HepG2 (cell line): Measurements from ENCODE around the gene ICAM3. TPM values are rescaled to one million over a fixed set of nuclear protein-coding genes. Genes with fewer than 3 reads are reported as not detected.

Experiments
- ATAC-seq: fragments of 200-7000 bp; cut with Tn5 transposase; 3 replicates; pipeline ENCODE4 v1.9.1; 2020; ENCODE audit warnings: mild to moderate bottlenecking, moderate library complexity
- BruUV-seq: library from RNA; stranded (reverse); fragments of 400-500 nt; replicated peaks from 2 replicates; lab custom pipeline; 2021; lab: Mats Ljungman, UMichigan
- CTCF ChIA-PET: fragments of 300-600 bp; formaldehyde crosslinking; extraction: SDS; loops from one replicate; lab custom pipeline; 2021; ENCODE audit warnings: low total read pairs, inconsistent platforms, low intra/inter-chr PET ratio; lab: Yijun Ruan, JAX
- POLR2A ChIA-PET: fragments of 350-600 bp; sonication (Branson Sonifier 250); formaldehyde crosslinking; loops from one replicate; lab custom pipeline; 2020; ENCODE audit warnings: antibody characterized with exemption, inconsistent platforms; lab: Yijun Ruan, JAX
- DNase-seq: peaks from one replicate; pipeline ENCODE4 v3.0.0-alpha.2; 2015; ENCODE audit warnings: low spot score
- FAIRE-seq: peaks from 3 replicates; lab custom pipeline; 2011; peaks lifted over from hg19 to GRCh38; lab: Jason Lieb, UNC
- H2AFZ ChIP-seq: one replicate; pipeline ENCODE4 v1.6.1; 2011; ENCODE audit warnings: low read length, inconsistent platforms
- H3K27ac ChIP-seq: fragments of 300-600 bp; 3 replicates; pipeline ENCODE4 v1.8.0; 2011; ENCODE audit warnings: mixed run types, mild to moderate bottlenecking, mixed read lengths, low read length, inconsistent platforms; ENCODE audit not compliant: insufficient read depth; ENCODE audit errors: extremely low read length
- H3K27me3 ChIP-seq, 2 experiments: fragments of 200-600 bp in 1 of 2; 2 replicates in 1 of 2; 3 replicates in 1 of 2; pipeline versions ENCODE4 v1.6.0 to v1.8.0; 2011; ENCODE audit warnings: low read length in 2 of 2, mild to moderate bottlenecking in 2 of 2, moderate library complexity in 2 of 2, inconsistent platforms in 1 of 2; ENCODE audit not compliant: insufficient read depth in 2 of 2, control insufficient read depth in 1 of 2
- H3K36me3 ChIP-seq, 2 experiments: fragments of 200-600 bp in 1 of 2; replicated peaks in 1 of 2; 2 replicates in 1 of 2; 3 replicates in 1 of 2; pipeline versions ENCODE4 v1.5.1 to v1.8.0; 2011; ENCODE audit warnings: low read length in 2 of 2, inconsistent platforms in 1 of 2; ENCODE audit not compliant: insufficient read depth in 2 of 2, control insufficient read depth in 1 of 2
- H3K4me1 ChIP-seq: 2 replicates; pipeline ENCODE4 v1.5.1; 2012; ENCODE audit warnings: low read length, inconsistent platforms; ENCODE audit not compliant: insufficient read depth
- H3K4me2 ChIP-seq: 2 replicates; pipeline ENCODE4 v1.6.0; 2011; ENCODE audit warnings: low read depth, low read length, inconsistent platforms
- H3K4me3 ChIP-seq, 3 experiments: fragments of 200-600 bp in 1 of 3; sonication (generic), shearing (Covaris generic) in 1 of 3; replicated peaks in 1 of 3; 2 replicates each; pipeline ENCODE4 v1.5.1; 2011 to 2016; ENCODE audit warnings: low read length in 3 of 3, inconsistent platforms in 2 of 3, low read depth in 2 of 3, mild to moderate bottlenecking in 2 of 3, control low read depth in 1 of 3, mixed read lengths in 1 of 3; ENCODE audit not compliant: insufficient read depth in 1 of 3
- H3K79me2 ChIP-seq: one replicate; pipeline ENCODE4 v1.6.1; 2011; ENCODE audit warnings: low read length, inconsistent platforms; ENCODE audit not compliant: insufficient read depth
- H3K9ac ChIP-seq: 2 replicates; pipeline ENCODE4 v1.6.0; 2011; ENCODE audit warnings: mild to moderate bottlenecking, low read depth, low read length, inconsistent platforms; ENCODE audit not compliant: insufficient read depth
- H3K9me3 ChIP-seq: 2 replicates; pipeline ENCODE4 v1.5.1; 2012; ENCODE audit warnings: mild to moderate bottlenecking, low read length
- H4K20me1 ChIP-seq: 2 replicates; pipeline ENCODE4 v1.6.0; 2011; ENCODE audit warnings: inconsistent platforms, mild to moderate bottlenecking, low read length, moderate library complexity; ENCODE audit not compliant: insufficient read depth
- EEA1 ChIP-seq: sonication (generic); formaldehyde crosslinking; IDR thresholded peaks from 2 replicates; pipeline ENCODE4 v1.5.1; 2020; ENCODE audit warnings: mild to moderate bottlenecking, missing genetic modification reagents, borderline replicate concordance
- JUNB ChIP-seq: sonication (generic); formaldehyde crosslinking; IDR thresholded peaks from 2 replicates; pipeline ENCODE4 v1.8.0; 2022; ENCODE audit warnings: missing genetic modification reagents, mild to moderate bottlenecking, borderline replicate concordance
- KDM6A ChIP-seq: IDR thresholded peaks from 2 replicates; pipeline ENCODE4 v1.6.1; 2016; ENCODE audit warnings: low read depth
- MAZ ChIP-seq, 2 experiments: sonication (generic) in 1 of 2; formaldehyde crosslinking in 1 of 2; IDR thresholded peaks; 2 replicates each; pipeline versions ENCODE4 v1.5.0 to v1.6.1; 2012 to 2020; ENCODE audit warnings: low read depth in 2 of 2, mild to moderate bottlenecking in 2 of 2, borderline replicate concordance in 1 of 2, improper control_type of control experiment in 1 of 2, low read length in 1 of 2, missing genetic modification reagents in 1 of 2, moderate library complexity in 1 of 2
- MED8 ChIP-seq: sonication (generic); formaldehyde crosslinking; IDR thresholded peaks from 2 replicates; pipeline ENCODE4 v1.8.1; 2023; ENCODE audit warnings: mild to moderate bottlenecking, missing genetic modification reagents; ENCODE audit not compliant: insufficient replicate concordance
- SIX1 ChIP-seq: sonication (generic); formaldehyde crosslinking; IDR thresholded peaks from 2 replicates; pipeline ENCODE4 v1.4.0; 2020; ENCODE audit warnings: missing genetic modification reagents, borderline replicate concordance
- ZC3H13 ChIP-seq: sonication (generic); formaldehyde crosslinking; IDR thresholded peaks from 2 replicates; pipeline ENCODE4 v1.8.1; 2023; ENCODE audit warnings: mild to moderate bottlenecking, missing genetic modification reagents, moderate library complexity
- ZFP36L2 ChIP-seq: sonication (generic); formaldehyde crosslinking; IDR thresholded peaks from 2 replicates; pipeline ENCODE4 v1.4.0; 2020; ENCODE audit warnings: missing genetic modification reagents
- ZFP90 ChIP-seq: sonication (generic); formaldehyde crosslinking; IDR thresholded peaks from 2 replicates; pipeline ENCODE4 v1.8.0; 2022; ENCODE audit warnings: missing genetic modification reagents, mild to moderate bottlenecking, inconsistent platforms, borderline replicate concordance
- WGBS: methylation state at CpG from one replicate; pipeline ENCODE4 v1.1.6; 2017; ENCODE audit warnings: low lambda C conversion rate; 5-methylcytosine and 5-hydroxymethylcytosine counted together
- in situ Hi-C: cut with HindIII; loops from 2 replicates; pipeline ENCODE4 v1.10.0; 2017; ENCODE audit warnings: low pct_unique_long_range_greater_than_20kb; ENCODE audit not compliant: extremely low pct_ligation_motif_present
- intact Hi-C: fragments of 100-400 bp; cut with micrococcal nuclease; formaldehyde crosslinking; loops from one replicate; pipeline ENCODE4 v1.10.0; 2022; ENCODE audit not compliant: unreplicated experiment
- polyA plus RNA-seq, 8 experiments: library from polyadenylated mRNA; depleted of rRNA in 3 of 8; stranded (reverse) in 7 of 8; unstranded in 1 of 8; fragments of >200 nt; fragmentation: Illumina TruSeq in 4 of 8; extraction: Trizol in 4 of 8; gene quantifications; 2 replicates each; pipeline versions ENCODE4 v1.2.1 to v1.2.3, GENCODE V29; 2011 to 2016; ENCODE audit warnings: low read depth in 4 of 8, missing spikeins in 1 of 8, mixed read lengths in 1 of 8; ENCODE audit not compliant: insufficient read depth in 1 of 8
- total RNA-seq, 5 experiments: library from RNA; depleted of rRNA; stranded (reverse); fragments of >200 nt; fragmentation: Illumina TruSeq; extraction: Trizol; gene quantifications; 2 replicates each; pipeline ENCODE4 v1.2.3, GENCODE V29; 2016; ENCODE audit warnings: low read depth in 1 of 5
- TF ChIP-seq, protein P1 (sequence below): sonication (generic); formaldehyde crosslinking; IDR thresholded peaks from 2 replicates; pipeline ENCODE4 v1.8.0; 2022; ENCODE audit warnings: mild to moderate bottlenecking, missing genetic modification reagents
- TF ChIP-seq, protein P2 (sequence below), 2 experiments: fragments of 450-650 bp in 1 of 2; sonication (generic) in 1 of 2; formaldehyde crosslinking; IDR thresholded peaks; 2 replicates each; pipeline versions ENCODE4 v1.5.0 to v1.8.0; 2020 to 2022; ENCODE audit warnings: mild to moderate bottlenecking in 1 of 2, missing genetic modification reagents in 1 of 2
- TF ChIP-seq, protein P3 (sequence below): IDR thresholded peaks from 2 replicates; pipeline ENCODE4 v1.6.1; 2016
- TF ChIP-seq, protein P4 (sequence below): IDR thresholded peaks from 2 replicates; pipeline ENCODE4 v1.6.1; 2016; ENCODE audit warnings: low read depth, borderline replicate concordance
- TF ChIP-seq, protein P5 (sequence below): sonication (generic); formaldehyde crosslinking; IDR thresholded peaks from 2 replicates; pipeline ENCODE4 v1.4.0; 2020; ENCODE audit warnings: missing genetic modification reagents, borderline replicate concordance

Gene ICAM3
- total and polyA plus RNA-seq, 2 of the 13 experiments (the other 11 are each of a cell fraction or from before 2014, with no cell fraction given), result 14.1 to 21.0 TPM

DNA sequence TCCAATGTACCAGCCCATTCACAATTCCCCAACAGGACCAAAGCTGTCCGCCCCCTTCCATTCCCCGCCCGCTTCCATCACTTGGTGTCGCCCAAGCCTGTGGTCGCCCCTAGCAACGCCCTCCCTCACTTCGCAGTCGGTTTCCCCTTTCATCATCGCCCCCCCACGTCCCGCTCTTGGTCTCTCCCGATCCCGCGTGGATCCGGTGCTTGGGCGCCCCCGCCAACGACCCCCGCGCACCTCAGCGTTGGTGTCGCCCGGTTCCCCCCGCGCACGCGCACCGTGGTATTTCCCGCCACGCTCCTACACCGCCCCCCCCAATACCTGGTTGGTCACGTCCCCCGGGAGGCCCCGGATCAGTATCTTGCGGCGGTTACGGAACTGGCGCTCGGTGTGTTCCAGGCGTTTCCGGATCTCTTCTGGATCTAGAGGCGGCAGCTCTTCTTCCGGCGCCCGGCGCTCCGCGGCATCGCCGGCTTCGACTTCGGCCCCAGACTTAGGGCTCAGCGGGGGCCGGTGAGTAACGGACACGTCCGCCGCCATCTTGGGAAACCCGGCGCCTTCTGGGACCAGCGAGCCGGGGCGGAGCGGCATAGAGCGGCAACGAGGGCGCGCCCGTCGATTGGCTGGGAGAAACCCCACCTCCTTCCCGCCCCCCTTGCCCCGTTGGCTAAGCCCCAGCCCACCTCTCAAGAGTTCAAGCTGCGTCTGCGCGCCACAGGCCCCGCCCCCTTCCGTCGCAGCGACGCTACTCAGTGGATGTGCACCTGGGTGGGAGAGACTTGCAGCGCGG is 6.3 kb downstream of the ICAM3 start, which contains the start of gene RAVER1:
Gene RAVER1, minus strand, starts transcription at position 565 of the 793 bp plus-strand sequence. Its CDS starts 22 bp downstream, at position 543.
- H3K36me3 ChIP-seq, result peaks cover 18 to 28% of the 10 kb centered on the region in 2 experiments
- peak; percentile 54 for FAIRE-seq
- H4K20me1 ChIP-seq, result peaks cover 12% of the 10 kb centered on the region; the same call in 1 of the 2 replicates
- H3K79me2 ChIP-seq, result peaks cover 37% of the 10 kb centered on the region
- peak within 1 kb of the TSS; percentile 98 for H3K4me2 ChIP-seq
- H3K27ac ChIP-seq, result peak within 1 kb of the TSS; percentile 95
- no peaks in the 10 kb centered on the region; a peak in 1 of 5 replicates for H3K27me3 ChIP-seq
- DNase-seq, result peak; percentile 91
- in situ Hi-C loops (no loop called here), intact Hi-C loops (loop anchor here (2.0 kb wide), 1 partner anchor 40 kb away; no protein-coding TSS in a partner anchor)
- ChIA-PET CTCF (no interaction called here), POLR2A (interaction anchor here (0.5 to 6.9 kb wide), 19 partner anchors 9 to 388 kb away, joined by 3 to 79 read pairs (median 5); partner anchors contain the start of genes CDC37, FDX2, ICAM1 and ICAM4)
- WGBS, result under 1% methylated on average over 47 of the region's 82 CpGs
- BruUV-seq, result no TSS peak
- peak; percentile 70 for ATAC-seq
- H2AFZ ChIP-seq, result no peak within 1 kb of the TSS
- H3K4me3 ChIP-seq, result peak within 1 kb of the TSS; percentile 77 to 89 (median 86)
- H3K9ac ChIP-seq, result peak within 1 kb of the TSS; percentile 96
- H3K4me1 ChIP-seq, result peaks cover 37% of the 10 kb centered on the region
- H3K9me3 ChIP-seq, result no peaks in the 10 kb centered on the region
- TF ChIP-seq MED8 (CRISPR knock-in tag) (peak; percentile 63), JUNB (no peak), ZC3H13 (CRISPR knock-in tag) (peak; percentile 74; the same call in 1 of the 2 replicates), SIX1 (no peak), KDM6A (CRISPR knock-in tag) (no peak; the same call in 1 of the 2 replicates), ZFP36L2 (no peak), ZFP90 (CRISPR knock-in tag) (0 out of 2 replicates have a peak, but pooled peaks have one; percentile 38), MAZ (IDR thresholded peaks at IDR 0.05; ENCODE audit: borderline replicate concordance, low read depth, low read length) (peak; percentile 59; the same call in 1 of the 2 replicates), MAZ (CRISPR knock-in tag; IDR thresholded peaks at IDR 0.05; ENCODE audit: low read depth) (peak; percentile 73), EEA1 (CRISPR knock-in tag) (no peak)
- TF ChIP-seq, protein P1, sequence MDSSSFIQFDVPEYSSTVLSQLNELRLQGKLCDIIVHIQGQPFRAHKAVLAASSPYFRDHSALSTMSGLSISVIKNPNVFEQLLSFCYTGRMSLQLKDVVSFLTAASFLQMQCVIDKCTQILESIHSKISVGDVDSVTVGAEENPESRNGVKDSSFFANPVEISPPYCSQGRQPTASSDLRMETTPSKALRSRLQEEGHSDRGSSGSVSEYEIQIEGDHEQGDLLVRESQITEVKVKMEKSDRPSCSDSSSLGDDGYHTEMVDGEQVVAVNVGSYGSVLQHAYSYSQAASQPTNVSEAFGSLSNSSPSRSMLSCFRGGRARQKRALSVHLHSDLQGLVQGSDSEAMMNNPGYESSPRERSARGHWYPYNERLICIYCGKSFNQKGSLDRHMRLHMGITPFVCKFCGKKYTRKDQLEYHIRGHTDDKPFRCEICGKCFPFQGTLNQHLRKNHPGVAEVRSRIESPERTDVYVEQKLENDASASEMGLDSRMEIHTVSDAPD (CRISPR knock-in tag), result no peak
- TF ChIP-seq, protein P2, sequence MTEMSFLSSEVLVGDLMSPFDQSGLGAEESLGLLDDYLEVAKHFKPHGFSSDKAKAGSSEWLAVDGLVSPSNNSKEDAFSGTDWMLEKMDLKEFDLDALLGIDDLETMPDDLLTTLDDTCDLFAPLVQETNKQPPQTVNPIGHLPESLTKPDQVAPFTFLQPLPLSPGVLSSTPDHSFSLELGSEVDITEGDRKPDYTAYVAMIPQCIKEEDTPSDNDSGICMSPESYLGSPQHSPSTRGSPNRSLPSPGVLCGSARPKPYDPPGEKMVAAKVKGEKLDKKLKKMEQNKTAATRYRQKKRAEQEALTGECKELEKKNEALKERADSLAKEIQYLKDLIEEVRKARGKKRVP (CRISPR knock-in tag; IDR thresholded peaks at IDR 0.05), result peak in 1 of 2 experiments; percentile 28; a peak in 1 of 4 replicates
- TF ChIP-seq, protein P3, sequence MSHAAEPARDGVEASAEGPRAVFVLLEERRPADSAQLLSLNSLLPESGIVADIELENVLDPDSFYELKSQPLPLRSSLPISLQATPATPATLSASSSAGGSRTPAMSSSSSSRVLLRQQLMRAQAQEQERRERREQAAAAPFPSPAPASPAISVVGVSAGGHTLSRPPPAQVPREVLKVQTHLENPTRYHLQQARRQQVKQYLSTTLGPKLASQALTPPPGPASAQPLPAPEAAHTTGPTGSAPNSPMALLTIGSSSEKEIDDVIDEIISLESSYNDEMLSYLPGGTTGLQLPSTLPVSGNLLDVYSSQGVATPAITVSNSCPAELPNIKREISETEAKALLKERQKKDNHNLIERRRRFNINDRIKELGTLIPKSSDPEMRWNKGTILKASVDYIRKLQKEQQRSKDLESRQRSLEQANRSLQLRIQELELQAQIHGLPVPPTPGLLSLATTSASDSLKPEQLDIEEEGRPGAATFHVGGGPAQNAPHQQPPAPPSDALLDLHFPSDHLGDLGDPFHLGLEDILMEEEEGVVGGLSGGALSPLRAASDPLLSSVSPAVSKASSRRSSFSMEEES, result 0 out of 2 replicates have a peak, but pooled peaks have one; percentile 18
- TF ChIP-seq, protein P4, sequence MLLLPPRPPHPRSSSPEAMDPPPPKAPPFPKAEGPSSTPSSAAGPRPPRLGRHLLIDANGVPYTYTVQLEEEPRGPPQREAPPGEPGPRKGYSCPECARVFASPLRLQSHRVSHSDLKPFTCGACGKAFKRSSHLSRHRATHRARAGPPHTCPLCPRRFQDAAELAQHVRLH (CRISPR knock-in tag), result no peak
- TF ChIP-seq, protein P5, sequence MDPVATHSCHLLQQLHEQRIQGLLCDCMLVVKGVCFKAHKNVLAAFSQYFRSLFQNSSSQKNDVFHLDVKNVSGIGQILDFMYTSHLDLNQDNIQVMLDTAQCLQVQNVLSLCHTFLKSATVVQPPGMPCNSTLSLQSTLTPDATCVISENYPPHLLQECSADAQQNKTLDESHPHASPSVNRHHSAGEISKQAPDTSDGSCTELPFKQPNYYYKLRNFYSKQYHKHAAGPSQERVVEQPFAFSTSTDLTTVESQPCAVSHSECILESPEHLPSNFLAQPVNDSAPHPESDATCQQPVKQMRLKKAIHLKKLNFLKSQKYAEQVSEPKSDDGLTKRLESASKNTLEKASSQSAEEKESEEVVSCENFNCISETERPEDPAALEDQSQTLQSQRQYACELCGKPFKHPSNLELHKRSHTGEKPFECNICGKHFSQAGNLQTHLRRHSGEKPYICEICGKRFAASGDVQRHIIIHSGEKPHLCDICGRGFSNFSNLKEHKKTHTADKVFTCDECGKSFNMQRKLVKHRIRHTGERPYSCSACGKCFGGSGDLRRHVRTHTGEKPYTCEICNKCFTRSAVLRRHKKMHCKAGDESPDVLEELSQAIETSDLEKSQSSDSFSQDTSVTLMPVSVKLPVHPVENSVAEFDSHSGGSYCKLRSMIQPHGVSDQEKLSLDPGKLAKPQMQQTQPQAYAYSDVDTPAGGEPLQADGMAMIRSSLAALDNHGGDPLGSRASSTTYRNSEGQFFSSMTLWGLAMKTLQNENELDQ, result no peak
